Muscle layer of colon (tissue), 2 donors: ENCODE data around the gene ST3GAL2.

ENCODE experiments used
- H3K27ac ChIP-seq: one replicate; pipeline ENCODE4 v1.7.0; 2013; ENCODE audit warnings: low read depth, mild to moderate bottlenecking, low read length, moderate library complexity
- H3K27me3 ChIP-seq, 2 donors: one replicate each; pipeline ENCODE4 v1.7.0; 2013; ENCODE audit warnings: low read length in 2 of 2, mild to moderate bottlenecking in 2 of 2; ENCODE audit not compliant: insufficient read depth in 2 of 2, control insufficient read depth in 1 of 2
- H3K36me3 ChIP-seq: one replicate; pipeline ENCODE4 v1.7.0; 2013; ENCODE audit warnings: mild to moderate bottlenecking, low read length; ENCODE audit not compliant: insufficient read depth
- H3K4me1 ChIP-seq: one replicate; pipeline ENCODE4 v1.7.0; 2013; ENCODE audit warnings: mild to moderate bottlenecking, low read length; ENCODE audit not compliant: insufficient read depth
- H3K4me3 ChIP-seq, 2 donors: one replicate each; pipeline ENCODE4 v1.7.0; 2013; ENCODE audit warnings: low read length in 2 of 2, low read depth in 1 of 2, mild to moderate bottlenecking in 1 of 2, moderate library complexity in 1 of 2
- H3K9ac ChIP-seq: one replicate; pipeline ENCODE4 v1.7.0; 2013; ENCODE audit warnings: low read length
- H3K9me3 ChIP-seq: one replicate; pipeline ENCODE4 v1.7.0; 2013; ENCODE audit warnings: mild to moderate bottlenecking, low read length
- donor health status: abdominal sarcoma.
- donor health status: Adenocarcinoma of cecum.

ST3GAL2 gene

DNA sequence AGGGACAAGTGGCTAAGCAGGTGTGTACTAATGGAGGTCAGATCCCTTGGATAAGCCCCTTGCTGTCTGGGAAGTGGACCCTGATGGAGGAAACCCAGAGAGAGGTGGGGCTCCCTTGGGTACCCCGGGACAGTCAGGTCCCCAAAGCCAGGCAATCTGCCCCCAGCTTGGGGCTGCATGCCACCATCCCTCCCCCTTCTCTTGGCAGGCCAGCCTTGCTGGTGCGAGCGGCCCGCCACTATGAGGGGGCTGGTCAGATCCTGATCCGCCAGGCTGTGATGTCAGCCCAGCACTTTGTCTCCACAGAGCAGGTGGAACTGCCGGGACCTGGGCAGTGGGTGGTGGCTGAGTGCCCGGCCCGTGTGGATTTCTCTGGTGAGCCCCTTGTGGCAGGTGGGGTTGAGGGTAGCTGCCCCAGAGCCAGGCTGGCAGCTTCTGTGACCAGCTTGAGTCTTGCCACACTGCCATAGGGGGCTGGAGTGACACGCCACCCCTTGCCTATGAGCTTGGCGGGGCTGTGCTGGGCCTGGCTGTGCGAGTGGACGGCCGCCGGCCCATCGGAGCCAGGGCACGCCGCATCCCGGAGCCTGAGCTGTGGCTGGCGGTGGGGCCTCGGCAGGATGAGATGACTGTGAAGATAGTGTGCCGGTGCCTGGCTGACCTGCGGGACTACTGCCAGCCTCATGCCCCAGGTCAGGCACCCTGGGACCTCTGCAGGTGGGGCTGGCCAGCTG is 35.6 kb upstream of the ST3GAL2 start:
- Histone ChIP-seq H3K27ac (no peak overlapping the region), H3K4me3 (no peak overlapping the region), H3K9ac (no peak overlapping the region), H3K4me1 (no peaks in the 10 kb centered on the region), H3K9me3 (no peaks in the 10 kb centered on the region), H3K27me3 (no peaks in the 10 kb centered on the region), H3K36me3 (peaks cover 30% of the 10 kb centered on the region)

GRCh38 chr16:70473446-70474319 is 34.8 kb upstream of the ST3GAL2 start:
- Histone ChIP-seq H3K36me3 (peaks cover 22% of the 10 kb centered on the region), H3K9ac (no peak overlapping the region), H3K4me3 (no peak overlapping the region), H3K9me3 (no peaks in the 10 kb centered on the region), H3K4me1 (no peaks in the 10 kb centered on the region), H3K27ac (no peak overlapping the region), H3K27me3 (no peaks in the 10 kb centered on the region)

DNA sequence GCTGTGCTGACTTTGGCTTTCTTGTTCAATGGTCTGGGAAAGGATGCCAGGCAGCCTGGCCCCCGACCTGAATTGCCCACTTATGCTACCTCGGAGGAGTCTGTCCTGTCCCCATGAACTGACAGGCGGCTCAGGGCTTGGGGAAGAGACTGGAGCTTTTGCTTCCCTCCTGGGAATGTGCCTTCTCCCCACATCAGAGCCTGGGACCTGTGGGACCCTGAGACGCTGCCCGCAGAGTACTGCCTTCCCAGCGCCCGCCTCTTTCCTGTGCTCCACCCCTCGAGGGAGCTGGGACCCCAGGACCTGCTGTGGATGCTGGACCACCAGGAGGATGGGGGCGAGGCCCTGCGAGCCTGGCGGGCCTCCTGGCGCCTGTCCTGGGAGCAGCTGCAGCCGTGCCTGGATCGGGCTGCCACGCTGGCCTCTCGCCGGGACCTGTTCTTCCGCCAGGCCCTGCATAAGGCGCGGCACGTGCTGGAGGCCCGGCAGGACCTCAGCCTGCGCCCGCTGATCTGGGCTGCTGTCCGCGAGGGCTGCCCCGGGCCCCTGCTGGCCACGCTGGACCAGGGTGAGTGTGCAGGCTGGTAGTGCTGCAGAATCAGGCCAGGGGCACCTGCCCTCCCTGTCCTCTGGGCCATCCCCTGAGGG is 34.0 kb upstream of the ST3GAL2 start:
- Histone ChIP-seq H3K36me3 (peaks cover 14% of the 10 kb centered on the region), H3K4me3 (no peak overlapping the region), H3K9me3 (no peaks in the 10 kb centered on the region), H3K27me3 (no peaks in the 10 kb centered on the region), H3K4me1 (no peaks in the 10 kb centered on the region), H3K9ac (no peak overlapping the region), H3K27ac (no peak overlapping the region)

DNA sequence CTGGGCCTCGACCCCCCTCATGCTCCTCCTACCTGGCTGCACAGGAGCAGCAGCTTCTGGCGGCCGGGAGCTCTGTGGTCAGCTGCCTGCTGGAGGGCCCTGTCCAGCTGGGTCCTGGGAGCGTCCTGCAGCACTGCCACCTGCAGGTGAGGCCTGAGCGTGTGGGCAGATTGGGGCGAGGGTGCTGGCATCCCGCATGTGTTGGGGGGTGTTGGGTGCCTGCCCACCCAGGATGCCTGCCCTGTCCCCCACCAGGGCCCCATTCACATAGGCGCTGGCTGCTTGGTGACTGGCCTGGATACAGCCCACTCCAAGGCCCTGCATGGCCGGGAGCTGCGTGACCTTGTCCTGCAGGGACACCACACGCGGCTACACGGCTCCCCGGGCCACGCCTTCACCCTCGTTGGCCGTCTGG is 32.0 kb upstream of the ST3GAL2 start:
- peaks cover 16% of the 10 kb centered on the region for H3K36me3 ChIP-seq
- H3K4me3 ChIP-seq, result no peak overlapping the region
- no peaks in the 10 kb centered on the region for H3K9me3 ChIP-seq
- H3K4me1 ChIP-seq, result no peaks in the 10 kb centered on the region
- H3K27ac ChIP-seq, result no peak overlapping the region
- no peaks in the 10 kb centered on the region for H3K27me3 ChIP-seq
- H3K9ac ChIP-seq, result no peak overlapping the region

DNA sequence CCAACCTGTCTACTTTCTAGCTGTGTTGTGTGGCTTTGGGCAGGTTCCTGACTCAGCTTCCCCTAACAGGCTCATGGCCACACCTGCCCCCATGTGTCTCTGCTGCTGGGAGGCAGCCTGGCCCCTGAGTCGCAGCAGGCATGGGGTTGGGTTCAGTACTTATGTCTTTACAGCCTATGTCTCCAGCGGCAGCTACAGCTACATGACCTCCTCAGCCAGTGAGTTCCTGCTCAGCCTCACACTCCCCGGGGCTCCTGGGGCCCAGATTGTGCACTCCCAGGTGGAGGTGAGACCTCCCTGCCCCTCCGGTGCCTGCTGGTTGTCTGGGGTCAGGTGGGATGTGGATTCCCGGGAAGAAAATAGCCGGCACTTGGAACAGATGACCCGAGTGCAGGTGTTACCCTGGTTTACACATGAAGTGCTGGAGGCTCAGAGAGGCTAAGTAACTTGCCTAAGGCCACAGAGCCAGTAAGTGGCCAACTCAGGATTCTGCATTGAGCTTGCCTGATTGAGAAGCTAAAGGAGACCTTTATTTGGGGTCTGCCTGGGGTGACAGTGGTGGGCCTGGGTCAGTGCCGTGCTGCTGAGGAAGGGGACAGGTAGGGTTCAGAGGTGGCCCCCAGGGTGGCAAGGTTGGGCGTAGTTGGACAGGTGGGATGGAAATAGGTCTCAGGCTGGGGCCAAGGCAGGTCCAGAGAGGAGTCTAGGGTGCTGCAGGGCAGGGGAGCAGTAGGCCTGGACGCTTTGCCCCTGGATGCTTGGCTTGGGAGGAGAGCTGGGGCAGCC is 31.4 kb upstream of the ST3GAL2 start:
- Histone ChIP-seq H3K9ac (no peak overlapping the region), H3K4me1 (no peaks in the 10 kb centered on the region), H3K27me3 (no peaks in the 10 kb centered on the region), H3K27ac (no peak overlapping the region), H3K9me3 (no peaks in the 10 kb centered on the region), H3K4me3 (no peak overlapping the region), H3K36me3 (peaks cover 17% of the 10 kb centered on the region)

- Histone ChIP-seq H3K4me3 (no peak overlapping the region), H3K9ac (no peak overlapping the region), H3K36me3 (peaks cover 16% of the 10 kb centered on the region), H3K4me1 (no peaks in the 10 kb centered on the region), H3K9me3 (no peaks in the 10 kb centered on the region), H3K27ac (no peak overlapping the region), H3K27me3 (no peaks in the 10 kb centered on the region)
These were observed 30.1 kb upstream of the ST3GAL2 start for GRCh38 chr16:70468776-70469525.

DNA sequence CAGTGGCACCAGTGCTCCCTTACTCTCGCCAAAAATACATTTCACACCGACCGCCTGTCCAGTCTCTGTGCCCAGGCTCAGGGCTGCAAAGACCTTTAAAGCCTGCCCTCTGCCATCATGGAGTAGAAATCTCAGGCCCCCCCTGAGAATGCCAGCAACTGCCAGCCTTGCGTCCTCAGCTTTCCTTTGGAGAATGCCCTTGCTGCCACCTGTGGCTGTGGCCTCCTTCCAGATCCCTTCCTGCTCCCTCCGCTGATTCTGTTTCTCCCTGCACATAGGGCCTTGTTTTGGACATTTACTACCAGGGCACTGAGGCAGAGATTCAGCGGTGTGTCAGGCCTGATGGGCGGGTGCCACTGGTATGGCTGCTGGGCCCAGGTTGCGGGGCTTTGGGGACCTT is 28.7 kb upstream of the ST3GAL2 start:
- Histone ChIP-seq H3K4me1 (no peaks in the 10 kb centered on the region), H3K9me3 (no peaks in the 10 kb centered on the region), H3K27ac (no peak overlapping the region), H3K4me3 (no peak overlapping the region), H3K36me3 (peaks cover 15% of the 10 kb centered on the region), H3K9ac (no peak overlapping the region), H3K27me3 (no peaks in the 10 kb centered on the region)

DNA sequence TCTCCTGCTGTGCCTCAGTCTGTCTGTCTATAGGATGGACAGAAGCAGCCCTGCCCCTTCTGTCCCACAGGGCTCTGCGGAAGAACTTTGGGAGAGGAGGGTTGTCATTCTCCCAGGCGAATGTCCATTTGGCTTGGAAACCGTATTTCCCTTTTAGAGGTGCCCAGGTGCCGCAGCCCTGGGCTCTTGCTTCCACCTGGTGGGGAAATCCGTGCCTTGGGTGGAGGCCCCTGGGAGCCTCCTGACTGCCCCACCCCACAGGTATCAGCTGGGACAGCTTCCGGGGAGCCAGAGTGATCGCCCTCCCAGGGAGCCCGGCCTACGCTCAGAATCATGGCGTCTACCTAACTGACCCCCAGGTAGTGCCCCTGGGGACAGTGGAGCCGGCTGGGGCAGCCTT is 28.2 kb upstream of the ST3GAL2 start:
- no peak overlapping the region for H3K27ac ChIP-seq
- peaks cover 15% of the 10 kb centered on the region for H3K36me3 ChIP-seq
- H3K27me3 ChIP-seq, result no peaks in the 10 kb centered on the region
- H3K4me1 ChIP-seq, result no peaks in the 10 kb centered on the region
- H3K9ac ChIP-seq, result no peak overlapping the region
- H3K9me3 ChIP-seq, result no peaks in the 10 kb centered on the region
- H3K4me3 ChIP-seq, result no peak overlapping the region

DNA sequence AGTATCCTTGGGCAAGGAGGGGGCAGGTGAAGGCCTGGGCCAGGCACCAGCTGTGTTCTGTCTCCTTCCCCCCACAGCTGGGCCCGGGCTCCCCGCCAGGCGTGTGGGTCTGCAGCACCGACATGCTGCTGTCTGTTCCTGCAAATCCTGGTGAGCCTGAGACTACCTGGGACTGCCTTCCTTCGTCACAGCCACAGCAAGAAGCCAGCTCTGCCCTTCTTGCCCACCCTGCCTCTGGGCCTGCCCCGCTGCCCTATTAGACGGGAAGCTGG is 27.8 kb upstream of the ST3GAL2 start:
- Histone ChIP-seq H3K27me3 (no peaks in the 10 kb centered on the region), H3K9ac (no peak overlapping the region), H3K36me3 (peaks cover 15% of the 10 kb centered on the region), H3K27ac (no peak overlapping the region), H3K4me1 (no peaks in the 10 kb centered on the region), H3K4me3 (no peak overlapping the region), H3K9me3 (no peaks in the 10 kb centered on the region)

DNA sequence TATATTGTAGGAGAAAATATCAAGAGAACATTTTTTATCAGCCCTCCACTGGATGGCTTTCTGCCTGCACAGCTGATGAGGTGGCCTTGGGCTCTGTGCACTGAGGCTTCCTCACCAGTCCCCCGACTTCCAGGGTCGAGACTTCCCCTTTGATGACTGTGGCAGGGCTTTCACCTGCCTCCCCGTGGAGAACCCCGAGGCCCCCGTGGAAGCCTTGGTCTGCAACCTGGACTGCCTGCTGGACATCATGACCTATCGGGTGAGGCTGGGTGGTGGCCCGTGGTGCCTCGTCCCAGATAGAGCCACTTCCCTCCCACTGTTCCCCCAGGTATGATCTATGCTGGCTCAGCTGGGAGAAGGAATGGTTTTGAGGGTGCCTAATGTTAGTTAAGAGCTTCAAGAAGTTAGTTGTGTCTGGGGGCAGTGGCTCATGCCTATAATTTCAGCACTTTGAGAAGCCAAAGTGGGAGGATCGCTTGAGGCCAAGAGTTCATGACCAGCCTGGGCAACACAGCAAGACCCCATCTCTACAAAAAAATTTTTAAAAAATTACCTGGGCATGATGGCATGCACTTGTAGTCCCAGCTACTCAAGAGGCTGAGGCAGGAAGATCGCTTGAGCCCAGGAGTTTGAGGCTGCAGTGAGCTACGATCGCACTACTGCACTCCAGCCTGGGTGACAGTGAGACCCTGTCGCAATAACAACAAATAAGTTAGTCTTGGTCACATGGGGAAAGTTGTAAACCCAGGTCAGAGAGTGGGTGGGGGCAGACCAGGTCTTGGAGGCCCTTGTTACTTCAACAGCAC is 27.3 kb upstream of the ST3GAL2 start:
- H3K27me3 ChIP-seq, result no peaks in the 10 kb centered on the region
- H3K27ac ChIP-seq, result no peak overlapping the region
- H3K9me3 ChIP-seq, result no peaks in the 10 kb centered on the region
- H3K4me1 ChIP-seq, result no peaks in the 10 kb centered on the region
- H3K36me3 ChIP-seq, result peaks cover 15% of the 10 kb centered on the region
- no peak overlapping the region for H3K4me3 ChIP-seq
- no peak overlapping the region for H3K9ac ChIP-seq
